Stimulated activated naive CD4-positive, alpha-beta T cell (primary cell): ENCODE measurements around the gene SP9.

Experiments used
- DNase-seq, 6 experiments: peaks; one replicate each; lab custom pipeline; 2025; lab: John Stamatoyannopoulos, UW

SP9 gene

GRCh38 chr2:174333372-174334277, 1.1 kb upstream of the SP9 start:
- DNase-seq: peak in 3 of 6 experiments; percentile 21 to 64 (median 28)

GRCh38 chr2:174334278-174334715, 457 bp upstream of the SP9 start:
- DNase-seq: peak in 1 of 6 experiments; percentile 64

GRCh38 chr2:174335254-174335987, 667 bp downstream of the SP9 start:
- peak in 2 of 6 experiments; percentile 32 to 63 for DNase-seq

- peak in 3 of 6 experiments; percentile 51 to 71 (median 54) for DNase-seq
Observed at GRCh38 chr2:174335988-174336500, 1.3 kb downstream of the SP9 start.

GRCh38 chr2:174336501-174337336, 2.0 kb downstream of the SP9 start:
- peak in 3 of 6 experiments; percentile 51 to 66 (median 56) for DNase-seq

- peak in 3 of 6 experiments; percentile 46 to 72 (median 50) for DNase-seq
Observed at GRCh38 chr2:174337337-174338146, 2.8 kb downstream of the SP9 start.

- peak in 1 of 6 experiments; percentile 38 for DNase-seq
Observed at GRCh38 chr2:174338147-174338605, 3.4 kb downstream of the SP9 start.

- peak in 2 of 6 experiments; percentile 7 to 41 for DNase-seq
Observed at GRCh38 chr2:174338671-174339560, 4.2 kb downstream of the SP9 start.

- DNase-seq: peak in 1 of 6 experiments; percentile 32
Observed at GRCh38 chr2:174339561-174340399, 5.0 kb downstream of the SP9 start.

- DNase-seq: peak in 1 of 6 experiments; percentile 26
Observed at GRCh38 chr2:174340400-174341292, 5.9 kb downstream of the SP9 start.

GRCh38 chr2:174341293-174341994, 6.7 kb downstream of the SP9 start:
- DNase-seq: peak; percentile 75 to 89 (median 80)

GRCh38 chr2:174341995-174342685, 7.4 kb downstream of the SP9 start:
- peak in 1 of 6 experiments; percentile 40 for DNase-seq

- peak in 2 of 6 experiments; percentile 36 to 53 for DNase-seq
Observed at GRCh38 chr2:174342686-174343342, 8.1 kb downstream of the SP9 start.

- peak in 1 of 6 experiments; percentile 25 for DNase-seq
Observed at GRCh38 chr2:174343343-174343622, 8.5 kb downstream of the SP9 start.

- peak in 2 of 6 experiments; percentile 38 to 40 for DNase-seq
Observed at GRCh38 chr2:174343623-174344455, 9.1 kb downstream of the SP9 start.
